Erythroblast (primary cell): ENCODE results near the gene PIH1D1.
A peak's percentile ranks its signal among the peaks of the same experiment; 100 is the strongest.

Experiments
- GATA1 ChIP-seq: IDR thresholded peaks from 2 replicates; pipeline ENCODE4 v1.6.1; 2011; ENCODE audit warnings: low read depth, mild to moderate bottlenecking, control low read depth, low read length, moderate library complexity
- POLR2A ChIP-seq: IDR thresholded peaks from 2 replicates; pipeline ENCODE4 v1.6.1; 2011; ENCODE audit warnings: mild to moderate bottlenecking, low read length

DNA sequence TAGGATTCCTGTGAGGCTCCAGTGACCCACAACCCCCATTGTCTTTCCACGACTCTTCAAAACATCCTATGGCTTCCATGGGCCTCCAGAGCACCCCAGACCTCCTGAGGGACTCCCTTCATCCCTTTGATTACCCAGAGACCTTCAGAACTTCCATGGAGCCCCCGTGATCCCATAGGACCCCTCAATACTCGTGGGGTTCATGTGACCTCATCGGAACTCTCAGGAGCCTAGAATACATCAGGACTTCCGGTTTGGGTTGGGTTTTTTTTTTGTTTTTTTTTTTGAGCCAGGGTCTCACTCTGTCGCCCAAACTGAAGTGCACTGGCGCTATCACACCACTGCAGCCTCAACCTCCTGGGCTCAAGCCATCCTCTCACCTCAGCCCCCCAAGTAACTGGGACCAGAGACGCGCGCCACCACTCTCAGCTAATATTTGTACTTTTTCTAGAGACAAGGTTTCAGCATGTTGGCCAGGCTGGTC lies 2.2 kb upstream of the PIH1D1 start:
- TF ChIP-seq POLR2A: peak; percentile 6
- no peak for TF ChIP-seq GATA1
